Osteoblast (primary cell): Measurements from ENCODE around the gene MRPL21. TPM values are rescaled to one million over a fixed set of nuclear protein-coding genes. Genes with fewer than 3 reads are reported as not detected.

Experiments
- DNase-seq: peaks from one replicate; pipeline ENCODE4 v3.0.0; 2011; ENCODE audit warnings: low spot score, mixed read lengths; ENCODE audit not compliant: insufficient read length; ENCODE audit errors: missing footprints
- H2AFZ ChIP-seq: 2 replicates; pipeline ENCODE4 v1.6.0; 2011; ENCODE audit warnings: mild to moderate bottlenecking, low read length
- H3K27ac ChIP-seq: 2 replicates; pipeline ENCODE4 v1.5.1; 2011; ENCODE audit warnings: mild to moderate bottlenecking, low read depth, low read length, moderate library complexity
- H3K27me3 ChIP-seq: 2 replicates; pipeline ENCODE4 v1.6.0; 2012; ENCODE audit warnings: mild to moderate bottlenecking, control low read depth, inconsistent platforms, low read length, moderate library complexity; ENCODE audit not compliant: insufficient read depth
- H3K36me3 ChIP-seq: 2 replicates; pipeline ENCODE4 v1.5.1; 2011; ENCODE audit warnings: mild to moderate bottlenecking, low read length, control low read depth, moderate library complexity; ENCODE audit not compliant: insufficient read depth
- H3K4me1 ChIP-seq: 2 replicates; pipeline ENCODE4 v1.5.1; 2011; ENCODE audit warnings: mild to moderate bottlenecking, low read length, control low read depth, moderate library complexity; ENCODE audit not compliant: insufficient read depth
- H3K4me2 ChIP-seq: 2 replicates; pipeline ENCODE4 v1.6.0; 2011; ENCODE audit warnings: mild to moderate bottlenecking, low read length; ENCODE audit not compliant: insufficient read depth
- H3K4me3 ChIP-seq: fragments of 200-600 bp; sonication (generic); 3 replicates; pipeline ENCODE4 v1.5.1; 2012; ENCODE audit warnings: mild to moderate bottlenecking, low read length, inconsistent platforms; ENCODE audit not compliant: insufficient read depth
- H3K79me2 ChIP-seq: 2 replicates; pipeline ENCODE4 v1.6.0; 2012; ENCODE audit warnings: mild to moderate bottlenecking, low read length, control low read depth, inconsistent platforms; ENCODE audit not compliant: insufficient read depth
- H3K9me3 ChIP-seq: 2 replicates; pipeline ENCODE4 v1.5.1; 2011; ENCODE audit warnings: low read depth, low read length, control low read depth
- H4K20me1 ChIP-seq: 2 replicates; pipeline ENCODE4 v1.6.0; 2012; ENCODE audit warnings: mild to moderate bottlenecking, low read length, control low read depth; ENCODE audit not compliant: insufficient read depth
- total RNA-seq: library from RNA; depleted of rRNA; stranded (reverse); fragments of >200 nt; gene quantifications from 2 replicates; pipeline ENCODE4 v1.2.3, GENCODE V29; 2012
- TF ChIP-seq, protein P1 (sequence below): IDR thresholded peaks from 2 replicates; pipeline ENCODE4 v1.5.1; 2011; ENCODE audit warnings: mild to moderate bottlenecking, low read depth, low read length, moderate library complexity; ENCODE audit errors: extremely low read depth

The MRPL21 gene
- total RNA-seq, 1 donor, result 51.0 TPM

GRCh38 chr11:68932933-68933577 lies 29.4 kb upstream of the MRPL21 start:
- no peaks in the 10 kb centered on the region for H3K9me3 ChIP-seq
- no peak overlapping the region for H3K27ac ChIP-seq
- no peak for DNase-seq
- TF ChIP-seq, protein P1, sequence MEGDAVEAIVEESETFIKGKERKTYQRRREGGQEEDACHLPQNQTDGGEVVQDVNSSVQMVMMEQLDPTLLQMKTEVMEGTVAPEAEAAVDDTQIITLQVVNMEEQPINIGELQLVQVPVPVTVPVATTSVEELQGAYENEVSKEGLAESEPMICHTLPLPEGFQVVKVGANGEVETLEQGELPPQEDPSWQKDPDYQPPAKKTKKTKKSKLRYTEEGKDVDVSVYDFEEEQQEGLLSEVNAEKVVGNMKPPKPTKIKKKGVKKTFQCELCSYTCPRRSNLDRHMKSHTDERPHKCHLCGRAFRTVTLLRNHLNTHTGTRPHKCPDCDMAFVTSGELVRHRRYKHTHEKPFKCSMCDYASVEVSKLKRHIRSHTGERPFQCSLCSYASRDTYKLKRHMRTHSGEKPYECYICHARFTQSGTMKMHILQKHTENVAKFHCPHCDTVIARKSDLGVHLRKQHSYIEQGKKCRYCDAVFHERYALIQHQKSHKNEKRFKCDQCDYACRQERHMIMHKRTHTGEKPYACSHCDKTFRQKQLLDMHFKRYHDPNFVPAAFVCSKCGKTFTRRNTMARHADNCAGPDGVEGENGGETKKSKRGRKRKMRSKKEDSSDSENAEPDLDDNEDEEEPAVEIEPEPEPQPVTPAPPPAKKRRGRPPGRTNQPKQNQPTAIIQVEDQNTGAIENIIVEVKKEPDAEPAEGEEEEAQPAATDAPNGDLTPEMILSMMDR, result no peak
- H3K36me3 ChIP-seq, result peaks cover 47% of the 10 kb centered on the region
- H4K20me1 ChIP-seq, result no peaks in the 10 kb centered on the region
- no peaks in the 10 kb centered on the region for H3K79me2 ChIP-seq
- H3K4me3 ChIP-seq, result no peak overlapping the region
- H2AFZ ChIP-seq, result no peak overlapping the region
- H3K4me1 ChIP-seq, result no peaks in the 10 kb centered on the region
- H3K27me3 ChIP-seq, result no peaks in the 10 kb centered on the region
- no peak overlapping the region for H3K4me2 ChIP-seq

GRCh38 chr11:68932358-68932757 lies 28.7 kb upstream of the MRPL21 start:
- Histone ChIP-seq H3K4me2 (no peak overlapping the region), H3K27ac (no peak overlapping the region), H3K4me1 (no peaks in the 10 kb centered on the region), H3K79me2 (no peaks in the 10 kb centered on the region), H3K36me3 (peaks cover 43% of the 10 kb centered on the region), H3K9me3 (no peaks in the 10 kb centered on the region), H3K4me3 (no peak overlapping the region), H2AFZ (no peak overlapping the region), H4K20me1 (no peaks in the 10 kb centered on the region), H3K27me3 (no peaks in the 10 kb centered on the region)
- TF ChIP-seq, protein P1, result no peak
- DNase-seq, result no peak

DNA sequence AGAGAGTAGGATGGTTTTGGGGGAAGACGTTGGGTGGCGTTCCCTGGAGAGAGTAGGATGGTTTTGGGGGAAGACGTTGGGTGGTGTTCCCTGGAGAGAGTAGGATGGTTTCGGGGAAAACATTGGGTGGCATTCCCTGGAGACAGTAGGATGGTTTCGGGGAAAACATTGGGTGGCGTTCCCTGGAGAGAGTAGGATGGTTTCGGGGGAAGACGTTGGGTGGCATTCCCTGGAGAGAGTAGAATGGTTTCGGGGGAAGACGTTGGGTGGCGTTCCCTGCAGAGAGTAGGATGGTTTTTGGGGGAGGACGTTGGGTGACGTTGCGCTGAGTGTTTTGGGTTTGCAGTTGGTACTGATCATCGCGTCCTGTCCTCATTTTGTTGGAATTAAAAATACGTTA lies 28.3 kb upstream of the MRPL21 start:
- no peaks in the 10 kb centered on the region for H4K20me1 ChIP-seq
- no peaks in the 10 kb centered on the region for H3K27me3 ChIP-seq
- TF ChIP-seq, protein P1, result no peak
- no peak overlapping the region for H3K27ac ChIP-seq
- no peak for DNase-seq
- no peak overlapping the region for H2AFZ ChIP-seq
- no peak overlapping the region for H3K4me3 ChIP-seq
- no peaks in the 10 kb centered on the region for H3K9me3 ChIP-seq
- H3K36me3 ChIP-seq, result peaks cover 43% of the 10 kb centered on the region
- H3K79me2 ChIP-seq, result no peaks in the 10 kb centered on the region
- no peaks in the 10 kb centered on the region for H3K4me1 ChIP-seq
- H3K4me2 ChIP-seq, result no peak overlapping the region

DNA sequence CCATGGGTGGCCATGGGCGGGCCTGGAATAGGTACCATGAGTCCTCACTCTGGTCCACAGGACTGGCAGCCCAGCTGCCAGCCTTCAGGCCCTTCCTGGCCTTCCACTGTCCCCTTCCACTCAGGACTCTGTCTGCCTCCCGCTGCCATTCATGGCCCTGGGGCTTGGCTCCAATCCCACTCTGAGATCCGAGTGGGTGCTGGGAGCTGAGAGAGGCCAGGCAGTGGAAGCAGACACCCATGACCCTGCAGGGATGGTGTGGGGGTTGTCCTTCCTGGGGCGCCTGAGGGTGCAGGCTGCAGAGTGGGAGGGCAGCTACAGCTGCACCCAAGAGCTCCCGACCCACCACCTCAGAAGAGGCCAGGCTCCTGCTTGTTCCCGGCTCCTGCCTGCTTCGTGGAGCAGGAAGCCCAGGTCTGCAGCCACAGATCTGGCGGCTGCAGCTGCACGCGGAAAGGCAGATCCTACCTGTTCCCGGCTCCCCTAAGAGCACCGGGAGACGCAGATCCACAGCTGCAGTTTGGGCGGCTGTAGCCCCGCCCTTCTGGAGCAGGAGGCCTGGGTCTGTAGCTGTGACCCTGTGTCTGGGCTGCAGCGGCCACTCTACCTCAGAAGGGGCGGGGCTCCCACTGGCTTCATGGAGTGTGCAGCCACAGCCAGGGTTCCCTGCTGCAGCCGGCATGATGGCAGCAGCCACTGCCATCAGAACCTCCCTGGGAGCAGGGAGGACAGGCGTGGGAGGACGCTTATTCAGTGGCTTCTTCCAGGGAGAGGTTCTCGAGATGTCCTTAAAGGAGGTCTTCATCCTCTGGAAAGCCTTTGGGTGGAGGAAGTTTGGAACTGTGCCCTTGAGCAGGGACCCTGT lies 27.6 kb upstream of the MRPL21 start:
- DNase-seq, result no peak
- no peak overlapping the region for H3K4me2 ChIP-seq
- no peaks in the 10 kb centered on the region for H3K4me1 ChIP-seq
- no peaks in the 10 kb centered on the region for H3K9me3 ChIP-seq
- no peak overlapping the region for H3K4me3 ChIP-seq
- no peak overlapping the region for H2AFZ ChIP-seq
- H3K79me2 ChIP-seq, result no peaks in the 10 kb centered on the region
- TF ChIP-seq, protein P1, result no peak
- H3K27ac ChIP-seq, result no peak overlapping the region
- H4K20me1 ChIP-seq, result no peaks in the 10 kb centered on the region
- peaks cover 40% of the 10 kb centered on the region for H3K36me3 ChIP-seq
- H3K27me3 ChIP-seq, result no peaks in the 10 kb centered on the region
